Femur (tissue), 1 donor: ENCODE measurements around the gene NR1D2.
"Not testable (repeated sequence)": the region's sequence is repeated elsewhere in the genome, so short reads cannot be mapped to it uniquely, and the experiment has no call there.

Experiments
- DNase-seq: peaks from one replicate; pipeline ENCODE4 v3.0.0-alpha.2; 2017

NR1D2 gene

DNA sequence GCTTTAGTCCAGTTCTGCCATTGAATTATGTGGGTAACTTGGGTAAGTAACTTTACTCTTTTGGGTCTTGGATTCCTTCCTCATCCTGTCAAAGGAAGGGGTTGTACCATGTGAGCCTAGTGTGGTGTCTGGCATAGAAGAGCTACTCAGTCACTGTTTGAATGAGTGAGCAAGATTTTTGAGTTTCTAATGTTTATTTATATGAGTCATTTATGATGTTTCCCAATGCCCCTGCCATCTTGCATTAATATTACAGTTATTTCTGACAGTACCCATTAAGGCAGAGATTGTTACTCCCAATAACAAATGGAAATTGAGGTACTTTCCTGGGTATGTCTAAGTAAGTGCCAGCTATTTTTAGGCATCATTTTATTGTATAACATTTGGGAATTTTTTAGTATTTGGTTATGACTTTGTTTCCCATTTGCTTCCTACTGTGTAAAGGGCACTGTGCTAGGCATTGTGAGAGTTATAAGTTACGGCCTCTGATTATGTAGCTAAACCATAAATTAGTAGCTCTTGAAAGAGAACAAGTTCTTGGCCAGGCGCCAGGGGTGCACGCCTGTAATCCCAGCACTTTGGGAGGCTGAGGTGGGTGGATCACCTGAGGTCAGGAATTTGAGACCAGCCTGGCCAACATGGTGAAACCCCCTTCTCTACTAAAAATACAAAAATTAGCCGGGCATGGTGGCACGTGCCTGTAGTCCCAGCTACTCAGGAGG lies 23.5 kb downstream of the NR1D2 start:
- no peak for DNase-seq

DNA sequence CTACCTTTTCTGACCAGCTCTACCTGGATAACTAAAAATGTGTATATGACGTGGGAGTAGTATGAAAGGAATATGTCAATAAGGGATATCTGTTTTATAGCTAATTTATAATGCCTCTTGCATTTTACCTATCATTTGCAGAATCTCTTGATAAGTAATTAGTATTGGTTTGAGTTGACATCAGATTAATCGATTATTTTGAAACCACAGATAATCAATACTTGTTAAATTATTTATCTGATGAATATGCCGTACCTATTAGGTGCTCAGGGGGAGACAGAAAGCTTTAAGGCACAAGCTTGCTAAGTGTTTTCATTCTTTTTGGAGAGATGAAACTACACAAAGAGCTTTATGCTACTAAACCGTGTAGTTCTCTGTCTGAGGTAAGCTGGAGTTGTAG lies 24.3 kb downstream of the NR1D2 start:
- no peak for DNase-seq

DNA sequence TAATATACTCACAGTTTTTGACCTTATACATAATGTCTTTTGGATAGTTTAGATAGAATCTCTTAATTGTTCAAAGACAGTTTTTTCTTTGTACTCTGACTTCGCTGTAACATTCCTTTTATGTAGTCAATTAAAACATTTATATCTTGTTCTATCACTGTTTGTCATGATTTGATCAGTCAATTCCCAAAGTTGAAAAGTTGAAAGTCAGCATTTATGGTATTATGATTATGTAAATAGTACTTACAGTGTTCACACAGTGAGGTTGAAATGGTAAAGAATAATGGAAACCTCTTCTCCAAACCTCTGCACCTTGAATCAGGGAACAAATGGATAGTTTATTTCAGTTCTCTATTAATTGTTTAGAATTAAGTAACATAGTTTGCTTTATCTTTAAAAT lies 26.6 kb downstream of the NR1D2 start:
- DNase-seq, result no peak

DNA sequence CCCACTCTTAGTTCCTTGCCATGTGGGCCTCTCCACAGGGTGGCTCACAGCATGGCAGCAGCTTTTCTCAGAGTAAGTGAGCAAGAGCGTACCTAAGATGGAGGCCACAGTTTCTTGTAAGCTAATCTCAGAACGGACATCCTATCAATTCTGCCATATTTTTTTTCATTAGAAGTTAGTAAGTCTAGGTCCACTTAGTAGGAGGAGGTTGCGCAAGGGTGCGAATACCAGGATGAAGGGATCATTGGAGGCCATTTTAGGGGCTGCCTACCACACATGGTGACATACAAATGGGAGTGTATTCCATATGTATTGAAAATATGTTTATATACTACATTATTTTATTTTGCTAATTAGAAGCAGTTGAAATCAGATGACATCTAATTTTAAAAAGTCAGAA lies 31.5 kb downstream of the NR1D2 start:
- DNase-seq, result no peak

DNA sequence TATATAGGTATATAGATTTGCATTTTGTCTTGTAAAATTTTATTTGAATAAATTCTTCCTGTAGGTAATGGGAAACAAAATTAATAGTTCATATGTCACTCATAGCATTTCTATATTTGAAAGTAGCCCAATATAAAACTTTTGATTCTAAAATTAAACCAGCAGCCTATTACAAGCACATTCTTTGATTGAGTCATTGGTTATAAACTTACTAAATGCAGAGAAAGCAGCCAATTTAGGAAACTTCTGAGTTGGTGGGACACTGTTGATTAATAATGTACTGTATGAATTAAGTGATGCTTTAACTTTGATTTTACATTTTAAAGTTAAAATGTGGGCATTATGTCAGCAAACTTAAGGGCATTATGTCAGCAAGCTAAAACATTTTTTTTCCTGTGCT lies 34.5 kb downstream of the NR1D2 start:
- no peak for DNase-seq

DNA sequence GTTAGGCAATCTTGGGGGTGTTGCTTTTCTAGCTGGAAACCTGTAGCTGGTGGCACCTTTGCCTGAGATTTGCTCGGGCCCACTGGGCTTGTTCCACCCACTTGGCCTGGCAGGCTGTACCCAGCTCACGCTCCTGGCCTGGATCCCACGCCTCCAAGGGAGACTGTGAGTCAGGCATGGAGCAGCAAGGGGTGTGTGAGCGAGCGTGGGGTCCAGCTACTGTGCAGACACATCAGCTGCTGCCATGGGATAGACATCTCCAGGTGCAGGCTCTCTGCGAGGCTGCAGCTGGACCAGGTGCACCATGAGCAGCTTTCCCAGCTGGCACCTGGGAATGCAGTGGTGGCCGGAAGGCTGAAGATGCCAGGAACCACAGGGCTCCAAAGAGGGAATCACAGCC lies 36.0 kb downstream of the NR1D2 start:
- DNase-seq, result no peak

DNA sequence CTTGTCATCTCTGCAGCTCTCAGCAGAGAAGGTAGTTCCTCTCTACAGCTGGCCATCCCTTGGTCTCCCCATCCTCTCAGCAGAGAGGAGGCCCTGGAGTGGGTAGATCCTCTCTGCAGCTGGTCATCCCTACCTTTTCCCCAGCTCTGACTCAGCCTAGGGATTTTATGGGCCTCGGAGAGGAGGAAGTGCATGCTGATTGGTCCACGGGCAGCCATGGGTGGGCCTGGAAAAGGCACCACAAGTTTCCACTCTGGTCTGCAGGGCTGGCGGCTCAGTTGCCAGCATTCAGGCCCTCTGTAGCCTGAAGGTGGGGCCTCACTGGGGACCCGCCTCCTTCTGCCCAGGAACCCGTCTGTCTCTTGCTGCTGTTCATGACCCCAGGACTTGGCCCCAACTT lies 36.9 kb downstream of the NR1D2 start:
- no peak for DNase-seq

DNA sequence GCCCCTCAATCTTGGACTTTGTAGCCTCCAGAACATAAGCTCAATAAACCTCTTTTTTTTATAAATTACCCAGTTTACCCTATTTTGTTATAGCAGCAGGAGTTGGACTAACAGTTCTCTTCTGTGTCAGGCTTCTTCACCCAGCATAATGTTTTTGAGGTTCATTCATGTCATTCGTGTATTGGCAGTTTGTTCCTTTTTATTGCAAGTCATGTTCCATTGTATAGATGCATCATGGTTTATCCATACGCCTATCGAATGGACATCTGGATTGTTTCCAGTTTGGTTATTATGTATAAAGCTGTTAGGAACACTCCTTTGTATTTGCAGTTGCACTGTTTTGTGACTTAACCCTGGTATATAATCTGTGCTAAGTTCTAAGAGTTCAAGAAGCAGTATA lies 39.8 kb downstream of the NR1D2 start:
- no peak for DNase-seq

DNA sequence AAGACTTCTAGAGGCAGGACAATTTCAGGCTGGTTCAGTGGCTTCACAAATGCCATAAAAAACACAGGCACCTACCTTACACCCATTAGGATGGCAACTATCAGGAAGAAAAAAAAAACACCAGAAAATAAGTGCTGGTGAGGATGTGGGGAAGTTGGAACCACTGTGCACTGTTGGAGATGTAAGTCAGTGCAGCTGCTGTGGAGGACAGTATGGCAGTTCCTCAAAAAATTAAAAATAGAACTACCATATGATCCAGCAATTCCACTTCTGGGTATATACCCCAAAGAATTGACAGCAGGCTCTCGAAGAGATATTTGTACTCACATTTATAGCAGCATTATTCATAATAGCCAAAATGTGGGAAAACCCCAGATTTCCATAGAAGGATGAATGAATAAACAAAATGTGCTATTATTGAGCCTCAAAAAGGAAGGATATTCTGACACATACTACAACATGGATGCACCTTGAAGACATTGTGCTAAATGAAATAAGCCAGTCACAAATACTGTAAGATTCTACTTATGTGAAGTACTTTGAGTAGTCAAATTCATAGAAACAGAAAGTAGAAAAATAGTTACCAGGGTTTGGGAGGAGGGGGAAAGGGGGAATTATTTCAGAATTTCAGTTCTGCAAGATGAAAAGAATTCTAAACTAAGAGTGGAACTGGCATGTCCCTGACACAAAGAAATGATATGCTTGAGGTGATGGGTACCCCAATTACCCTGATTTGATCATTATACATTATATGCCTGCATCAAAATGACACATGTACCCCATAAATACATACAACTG lies 40.9 kb downstream of the NR1D2 start:
- DNase-seq, result no peak

DNA sequence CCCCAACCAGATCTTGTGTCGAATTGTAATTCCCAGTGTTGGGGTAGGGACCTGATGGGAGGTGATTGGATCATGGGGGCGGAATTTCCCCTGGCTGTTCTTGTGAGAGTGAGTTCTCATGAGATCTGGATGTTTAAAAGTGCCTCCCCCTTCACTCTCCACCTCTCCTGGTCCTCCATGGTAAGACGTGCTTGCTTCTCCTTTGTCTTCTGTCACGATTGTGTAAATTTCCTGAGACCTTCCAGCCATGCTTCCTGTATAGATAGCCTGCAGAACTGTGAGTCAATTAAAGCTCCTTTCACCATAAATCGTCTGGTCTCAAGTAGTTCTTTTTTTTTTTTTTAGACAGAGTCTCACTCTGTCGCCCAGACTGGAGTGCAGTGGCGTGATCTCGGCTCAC lies 42.3 kb downstream of the NR1D2 start:
- DNase-seq, result no peak

DNA sequence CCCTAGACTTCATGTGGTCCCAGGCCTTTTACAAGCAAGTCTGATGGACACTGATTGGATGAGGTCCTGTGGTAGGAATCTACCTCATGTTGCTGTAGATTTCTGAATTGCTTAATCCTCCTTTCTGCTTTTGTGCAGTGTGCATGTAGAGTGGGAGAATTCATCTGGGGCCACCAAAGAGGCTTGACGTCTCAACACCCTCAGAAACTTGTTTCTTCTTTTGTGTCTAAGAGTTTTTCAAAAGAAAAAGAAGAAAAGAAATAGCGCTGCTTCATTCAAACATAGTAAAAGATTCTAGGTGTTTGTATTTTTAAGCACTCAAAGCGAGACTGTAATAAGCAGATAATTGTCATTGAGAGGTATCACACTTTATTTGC lies 46.2 kb downstream of the NR1D2 start:
- DNase-seq, result no peak

DNA sequence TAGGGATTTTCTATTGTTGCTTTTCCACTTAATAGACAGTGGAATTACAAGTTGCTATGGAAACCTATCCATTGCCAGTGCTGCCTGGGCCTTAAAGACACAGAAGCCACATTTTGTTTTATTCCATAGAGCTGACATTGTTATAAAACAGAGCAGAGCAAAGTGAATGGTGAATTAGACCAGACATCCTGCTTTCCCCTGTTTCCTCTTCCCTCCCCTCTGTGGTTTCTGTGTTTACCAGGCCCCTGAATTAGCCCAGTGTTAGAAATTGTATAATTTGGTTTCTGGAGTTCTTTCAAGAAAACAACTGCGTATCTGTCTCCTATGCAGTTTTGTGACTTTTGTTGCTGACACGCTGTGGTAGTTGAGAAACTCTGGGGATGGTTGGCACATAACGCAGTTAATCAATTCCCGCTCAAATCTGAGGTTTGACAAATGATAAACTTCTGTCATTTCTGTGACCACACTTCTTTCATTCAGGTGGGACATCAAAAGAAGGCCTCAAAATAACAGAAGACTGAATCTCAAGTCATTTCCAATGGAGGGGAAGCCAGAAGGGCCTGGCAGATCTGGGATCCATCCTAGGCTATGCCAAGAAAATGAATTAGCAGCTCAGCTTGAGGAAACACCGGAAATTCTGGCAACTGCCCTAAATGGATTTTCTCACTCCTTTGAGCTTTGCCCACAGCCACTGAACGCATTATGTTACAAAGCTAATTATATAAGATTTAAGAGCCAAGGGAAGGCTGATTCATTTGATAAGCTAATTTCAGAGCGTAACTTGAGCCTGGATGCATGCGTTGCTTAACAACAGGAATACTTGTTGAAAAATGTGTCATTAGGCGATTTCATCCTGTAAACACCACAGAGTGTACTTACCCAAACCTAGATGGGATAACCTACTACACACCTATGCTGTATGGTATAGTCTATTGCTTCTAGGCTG lies 46.9 kb downstream of the NR1D2 start:
- peak; percentile 31 for DNase-seq

DNA sequence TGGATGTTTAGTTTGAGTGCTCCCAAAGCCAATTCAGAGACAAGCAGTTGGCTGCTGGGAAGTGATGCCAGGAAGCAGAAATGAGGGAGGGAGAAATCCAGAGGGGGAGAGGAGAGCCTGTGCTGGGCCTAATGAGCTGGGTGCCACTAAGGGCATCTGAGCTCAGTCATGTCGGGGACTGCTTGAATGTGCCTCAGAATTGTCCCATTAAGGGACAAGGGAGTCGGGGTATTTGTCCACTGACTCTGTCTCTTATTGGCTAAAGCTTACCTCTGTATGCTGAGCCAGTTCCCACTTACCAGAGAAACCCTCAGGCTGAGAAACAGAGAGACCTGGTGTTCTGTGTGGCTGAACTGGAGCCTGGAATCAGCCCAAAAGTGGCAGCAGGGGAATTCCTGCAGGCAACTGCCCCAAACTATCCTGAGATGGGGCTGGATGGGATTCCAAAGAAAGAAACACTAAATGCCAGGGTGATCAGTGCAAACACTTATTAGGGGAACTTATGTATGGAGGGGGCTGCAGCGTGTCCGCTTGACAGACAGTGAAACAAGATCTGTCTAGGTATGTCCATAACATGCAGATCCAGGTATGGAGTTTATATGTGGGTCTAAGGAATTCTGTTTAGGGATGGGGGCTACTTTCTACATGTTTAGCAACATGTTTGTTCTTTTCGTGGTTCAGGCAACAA lies 48.6 kb downstream of the NR1D2 start:
- no peak for DNase-seq

DNA sequence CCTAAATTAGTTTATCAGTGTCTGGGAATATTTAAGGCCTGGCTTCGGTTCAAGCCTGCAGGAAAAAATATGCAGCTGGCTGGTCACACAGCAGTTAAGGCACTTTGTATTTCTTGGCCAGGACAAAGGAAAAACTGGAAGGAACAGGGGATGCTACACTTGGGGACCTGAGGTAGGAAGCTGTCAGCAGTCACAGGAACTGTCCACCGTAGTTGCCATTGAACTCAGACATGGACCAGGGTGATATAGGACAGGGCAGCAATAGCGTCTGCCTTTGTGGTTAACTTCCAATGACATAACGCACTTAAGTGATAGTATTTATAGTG lies 49.1 kb downstream of the NR1D2 start:
- no peak for DNase-seq

DNA sequence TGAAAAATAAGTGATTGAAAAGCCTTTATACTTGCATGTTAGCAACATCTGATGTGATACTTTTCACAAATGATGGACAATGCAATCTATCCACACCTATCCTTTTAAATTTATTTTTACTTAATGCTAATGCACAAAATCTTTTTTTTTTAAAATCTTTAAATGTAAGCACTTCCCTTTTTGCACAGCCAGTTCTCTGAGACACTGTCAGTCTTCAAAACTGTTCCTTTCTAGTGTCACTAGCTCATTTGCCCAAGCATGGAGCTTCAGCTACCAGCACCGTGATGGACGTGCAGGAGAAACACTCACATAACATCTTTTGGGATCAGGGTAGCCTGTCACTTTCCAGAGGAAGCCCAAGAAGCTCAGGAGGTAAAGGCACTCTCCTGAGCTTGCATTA lies 50.1 kb downstream of the NR1D2 start:
- DNase-seq, result no peak

DNA sequence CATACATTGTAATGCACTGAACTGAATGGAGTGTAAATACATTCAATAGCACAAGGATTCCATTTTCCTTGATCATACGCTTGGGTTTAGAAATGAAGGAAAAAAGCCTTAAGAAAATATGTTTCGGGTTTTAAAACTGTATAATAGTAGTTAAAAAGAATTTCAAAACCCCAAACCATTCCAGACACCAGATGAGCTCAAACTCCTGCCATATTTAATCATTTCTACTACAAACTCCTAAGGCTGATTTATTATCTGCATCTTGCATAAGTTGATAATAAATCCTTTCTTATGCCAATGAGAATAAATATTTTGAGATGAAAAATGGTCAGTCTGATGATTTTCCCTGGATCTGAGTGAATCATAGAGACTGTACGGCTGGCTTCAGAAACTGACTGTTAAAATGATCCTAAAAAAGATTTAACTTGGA lies 51.0 kb downstream of the NR1D2 start:
- no peak for DNase-seq

DNA sequence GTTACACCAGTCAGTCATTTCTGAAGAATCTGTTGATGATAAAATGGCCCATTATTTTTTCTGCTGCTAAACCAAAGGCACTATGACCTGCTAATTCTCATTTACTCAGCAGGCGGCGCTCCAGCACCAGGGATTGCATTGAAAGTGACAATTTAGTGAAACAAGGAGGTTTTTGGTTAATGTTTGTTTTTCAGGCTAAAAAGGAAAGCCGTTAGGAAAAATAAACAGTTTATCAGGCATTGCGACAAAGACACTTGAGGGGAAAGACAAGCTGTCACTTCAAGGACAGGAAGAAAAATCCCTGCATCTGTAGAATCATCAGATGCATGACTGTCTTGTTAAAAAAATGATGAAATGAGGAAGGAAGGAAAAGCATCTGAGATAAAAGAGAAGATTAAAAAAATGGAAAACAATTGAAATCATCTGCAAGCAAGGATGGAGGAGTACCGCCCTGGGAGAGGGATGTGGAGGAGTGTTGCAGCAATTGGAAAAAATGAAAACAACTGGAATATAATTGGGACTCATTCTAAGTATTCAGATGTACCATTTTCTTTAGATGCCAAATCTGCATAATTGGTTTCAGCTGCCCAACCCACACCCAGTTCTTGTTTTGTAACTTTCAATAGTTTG lies 54.0 kb downstream of the NR1D2 start:
- DNase-seq, result peak; percentile 81

DNA sequence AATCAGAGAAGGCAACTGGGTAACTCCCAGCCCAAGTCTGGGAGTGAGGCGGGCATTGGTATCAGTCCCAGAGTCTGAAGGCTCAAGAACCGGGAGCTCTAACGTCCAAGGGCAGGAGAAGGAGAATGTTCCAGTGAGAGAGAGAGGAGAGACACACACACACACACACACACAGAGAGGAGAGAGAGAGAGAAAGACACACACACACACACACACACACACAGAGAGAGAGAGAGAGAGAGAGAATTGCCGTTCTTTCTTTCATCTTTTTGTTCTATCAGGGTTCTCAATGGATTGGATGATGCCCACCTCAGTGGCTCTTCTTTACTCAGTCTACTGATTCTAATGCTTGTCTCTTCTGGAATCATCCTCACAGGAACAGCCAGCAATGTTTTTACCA lies 57.0 kb downstream of the NR1D2 start:
- DNase-seq, result no peak

DNA sequence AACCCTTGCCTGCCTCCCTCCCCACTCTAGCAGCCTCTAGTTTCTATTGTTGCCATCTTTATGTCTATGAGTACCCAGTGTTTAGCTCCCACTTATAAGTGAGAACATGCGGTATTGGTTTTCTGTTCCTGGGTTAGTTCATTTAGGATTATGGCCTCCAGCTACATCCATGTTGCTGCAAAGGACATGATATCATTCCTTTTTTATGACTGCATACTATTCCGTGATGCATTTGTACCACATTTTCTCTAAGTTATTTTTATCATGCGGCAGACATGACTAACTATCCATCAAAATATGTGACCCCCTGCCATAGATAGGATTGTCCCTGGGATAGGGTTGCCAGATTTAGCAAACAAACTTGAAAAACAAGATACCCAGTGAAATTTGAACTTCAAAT lies 58.4 kb downstream of the NR1D2 start:
- DNase-seq, result no peak

DNA sequence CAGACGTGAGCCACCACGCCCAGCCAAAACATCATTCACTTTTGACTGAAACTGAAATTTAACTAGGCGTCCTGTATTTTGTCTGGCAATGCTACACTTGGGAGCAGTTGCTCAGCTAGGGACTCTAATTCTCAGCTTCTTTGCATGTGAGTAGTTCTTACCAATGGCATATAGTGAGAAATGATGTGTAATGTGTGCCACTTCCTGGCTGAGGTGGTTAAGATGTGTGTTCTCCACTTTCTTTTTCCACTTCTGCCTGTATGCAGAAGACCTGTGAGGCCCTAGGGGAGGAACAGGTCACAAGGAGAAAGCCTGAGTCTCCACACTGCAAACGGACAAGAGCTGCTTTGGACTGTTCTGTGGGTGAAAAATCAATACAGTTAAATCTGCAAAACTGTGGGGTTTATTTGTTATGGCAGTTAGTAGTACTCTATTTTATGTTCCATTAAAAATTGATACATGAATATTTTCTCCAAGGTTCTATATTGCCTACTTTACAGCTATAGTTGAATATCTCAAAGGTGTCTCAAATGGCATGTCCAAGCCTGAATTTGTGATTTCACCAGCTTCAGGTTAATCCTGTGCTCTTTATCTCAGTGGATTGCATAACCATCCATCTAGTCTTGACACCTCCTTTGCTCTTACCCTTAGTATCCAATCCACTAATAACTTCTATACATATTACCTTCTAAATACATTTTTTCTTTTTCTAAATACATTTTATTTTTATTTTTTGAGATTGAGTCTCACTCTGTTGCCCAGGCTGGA lies 59.3 kb downstream of the NR1D2 start:
- no peak for DNase-seq

DNA sequence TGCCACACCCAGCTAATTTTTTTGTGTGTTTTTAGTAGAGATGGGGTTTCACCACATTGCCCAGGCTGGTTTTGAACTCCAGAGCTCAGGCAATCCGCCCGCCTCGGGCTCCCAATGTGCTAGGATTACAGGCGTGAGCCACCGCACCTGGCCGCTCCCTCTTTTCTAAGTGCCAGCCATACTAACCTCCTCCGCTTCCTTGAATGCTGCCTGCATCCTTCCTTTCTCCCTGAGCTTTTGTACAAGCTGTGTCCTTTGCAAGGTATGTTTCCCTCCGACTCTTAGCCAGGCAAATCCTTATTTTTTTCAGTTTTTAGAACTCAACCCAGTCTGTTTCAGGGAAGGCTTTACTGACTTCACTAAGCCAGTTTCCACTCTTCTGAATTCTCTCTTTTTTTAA lies 60.6 kb downstream of the NR1D2 start:
- no peak for DNase-seq

DNA sequence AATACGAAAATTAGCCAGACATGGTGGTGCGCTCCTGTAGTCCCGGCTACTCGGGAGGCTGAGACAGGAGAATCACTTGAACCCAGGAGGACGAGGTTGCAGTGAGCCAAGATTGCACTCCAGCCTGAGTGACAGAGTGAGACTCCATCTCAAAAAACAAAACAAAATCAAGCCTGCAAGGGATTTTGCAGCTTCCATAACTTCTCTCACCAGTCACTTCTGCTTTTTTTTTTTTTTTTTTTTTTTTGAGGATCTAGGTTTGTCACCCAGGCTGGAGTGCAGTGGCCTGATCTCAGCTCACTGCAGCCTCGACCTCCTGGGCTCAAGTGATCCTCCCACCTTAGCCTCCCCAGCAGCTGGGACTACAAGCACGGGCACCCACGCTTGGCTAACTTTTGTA lies 65.7 kb downstream of the NR1D2 start:
- not testable (repeated sequence) for DNase-seq
